ENCODE results near the gene PPDPF. TPM values are rescaled to one million over a fixed set of nuclear protein-coding genes. Genes with fewer than 3 reads are reported as not detected.

The PPDPF gene
- total and polyA plus RNA-seq, 11 donors, result 182 to 442 (median 269) TPM

GRCh38 chr20:63551068-63551467 is 30.5 kb downstream of the PPDPF start:
- no peak overlapping the region for H3K27ac ChIP-seq
- no peak for DNase-seq
- H3K4me1 ChIP-seq, result peaks cover 0 to 21% (median 8%) of the 10 kb centered on the region in 12 donors
- WGBS, 4 donors, result 30 to 44% (median 33%) methylated on average over 8 to 9 of the region's 9 CpGs
- TF ChIP-seq POLR2A (IDR thresholded peaks at IDR 0.05), result no peak
- TF ChIP-seq, protein P1, sequence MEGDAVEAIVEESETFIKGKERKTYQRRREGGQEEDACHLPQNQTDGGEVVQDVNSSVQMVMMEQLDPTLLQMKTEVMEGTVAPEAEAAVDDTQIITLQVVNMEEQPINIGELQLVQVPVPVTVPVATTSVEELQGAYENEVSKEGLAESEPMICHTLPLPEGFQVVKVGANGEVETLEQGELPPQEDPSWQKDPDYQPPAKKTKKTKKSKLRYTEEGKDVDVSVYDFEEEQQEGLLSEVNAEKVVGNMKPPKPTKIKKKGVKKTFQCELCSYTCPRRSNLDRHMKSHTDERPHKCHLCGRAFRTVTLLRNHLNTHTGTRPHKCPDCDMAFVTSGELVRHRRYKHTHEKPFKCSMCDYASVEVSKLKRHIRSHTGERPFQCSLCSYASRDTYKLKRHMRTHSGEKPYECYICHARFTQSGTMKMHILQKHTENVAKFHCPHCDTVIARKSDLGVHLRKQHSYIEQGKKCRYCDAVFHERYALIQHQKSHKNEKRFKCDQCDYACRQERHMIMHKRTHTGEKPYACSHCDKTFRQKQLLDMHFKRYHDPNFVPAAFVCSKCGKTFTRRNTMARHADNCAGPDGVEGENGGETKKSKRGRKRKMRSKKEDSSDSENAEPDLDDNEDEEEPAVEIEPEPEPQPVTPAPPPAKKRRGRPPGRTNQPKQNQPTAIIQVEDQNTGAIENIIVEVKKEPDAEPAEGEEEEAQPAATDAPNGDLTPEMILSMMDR (IDR thresholded peaks at IDR 0.05), result no peak
- H3K27me3 ChIP-seq, result peaks cover 0 to 28% (median 17%) of the 10 kb centered on the region in 9 donors
- no peak for ATAC-seq
- no peaks in the 10 kb centered on the region for H3K9me3 ChIP-seq
- intact Hi-C loops (cut with DNase I), result no loop called here
- H3K4me3 ChIP-seq, result no peak overlapping the region
- H3K36me3 ChIP-seq, result no peaks in the 10 kb centered on the region

DNA sequence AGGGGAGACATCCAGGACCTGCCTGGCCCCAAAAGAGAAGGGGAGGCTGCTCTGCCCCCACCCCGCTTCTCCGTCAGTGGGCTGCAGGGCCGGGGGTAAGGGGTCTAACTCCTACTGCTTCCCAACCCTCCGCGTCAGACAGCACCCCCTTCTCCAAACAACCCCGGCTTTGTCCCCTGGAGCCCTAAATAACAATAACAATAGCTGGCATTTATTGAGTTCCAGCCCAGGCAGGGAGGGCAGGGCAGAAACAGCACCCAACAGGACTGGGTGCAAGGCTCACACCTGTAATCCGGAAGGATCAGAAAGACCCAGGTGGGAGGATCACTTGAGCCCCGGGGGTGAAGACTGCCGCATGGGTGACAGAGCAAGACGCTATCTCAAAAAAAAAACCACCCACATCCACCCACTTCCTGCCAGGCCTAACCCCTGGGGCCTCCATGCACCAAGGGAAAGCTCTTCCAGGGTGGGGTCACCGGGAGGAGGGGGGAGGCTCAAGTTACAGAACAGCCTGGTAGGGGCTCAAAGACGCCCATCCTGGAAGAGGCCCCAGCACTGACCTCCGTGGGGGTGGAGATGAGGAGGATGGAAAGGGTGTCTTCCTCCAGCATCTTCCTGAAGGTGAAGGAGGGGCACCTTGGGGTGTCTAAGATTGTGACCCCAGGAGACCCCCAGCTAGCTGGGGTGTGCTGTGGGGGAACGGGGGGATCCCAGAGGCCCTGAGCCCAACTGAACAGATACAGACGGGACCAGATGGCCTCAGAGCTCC is 32.1 kb downstream of the PPDPF start:
- Histone ChIP-seq H3K27ac (peak overlapping the region in 1 of 12 donors; percentile 42), H3K9me3 (no peaks in the 10 kb centered on the region), H3K36me3 (no peaks in the 10 kb centered on the region), H3K4me1 (peaks cover 0 to 21% (median 8%) of the 10 kb centered on the region in 12 donors), H3K4me3 (no peak overlapping the region), H3K27me3 (peaks cover 0 to 19% (median 10%) of the 10 kb centered on the region in 9 donors)
- 39 to 66% (median 42%) methylated on average over 13 to 15 of the region's 15 CpGs for WGBS, 4 donors
- ATAC-seq, result no peak
- TF ChIP-seq POLR2A (IDR thresholded peaks at IDR 0.05), result no peak
- TF ChIP-seq, protein P1 (IDR thresholded peaks at IDR 0.05), result no peak
- DNase-seq, result no peak
- intact Hi-C loops (cut with DNase I), result no loop called here

DNA sequence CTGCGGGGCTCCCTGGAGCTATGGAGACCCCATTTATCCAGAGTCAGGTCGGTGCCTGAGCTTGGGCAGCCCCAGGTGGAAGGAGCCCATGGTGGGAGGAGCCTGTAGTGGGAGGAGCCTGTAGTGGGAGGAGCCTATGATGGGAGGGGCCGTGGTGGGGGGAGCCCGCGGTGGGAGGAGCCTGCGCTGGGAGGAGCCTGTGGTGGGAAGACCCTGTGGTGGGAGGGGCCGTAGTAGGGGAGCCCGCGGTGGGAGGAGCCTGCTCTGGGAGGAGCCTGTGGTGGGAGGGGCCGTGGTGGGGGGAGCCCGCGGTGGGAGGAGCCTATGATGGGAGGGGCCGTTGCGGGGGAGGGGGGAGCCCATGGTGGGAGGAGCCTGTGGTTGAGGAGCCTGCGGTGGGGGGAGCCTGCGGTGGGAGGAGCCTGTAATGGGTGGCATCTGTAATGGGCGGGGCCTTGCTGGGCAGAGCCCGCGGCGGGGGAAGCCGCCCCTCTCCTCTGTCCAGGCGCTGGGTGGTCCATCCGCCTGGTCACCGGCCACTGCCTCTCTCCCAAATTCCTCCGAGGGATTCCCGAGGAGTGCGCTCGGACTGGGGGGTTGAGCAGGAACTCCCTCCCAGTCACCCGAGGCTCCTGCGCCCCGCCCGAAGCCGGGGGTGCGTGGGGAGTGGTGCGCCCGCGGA is 32.8 kb downstream of the PPDPF start:
- peak overlapping the region; percentile 32 to 68 (median 60) for H3K4me3 ChIP-seq
- H3K36me3 ChIP-seq, result peaks cover 0 to 5% (median 3%) of the 10 kb centered on the region in 9 donors
- peaks cover 0 to 12% (median 3%) of the 10 kb centered on the region in 9 donors for H3K27me3 ChIP-seq
- DNase-seq (peak; percentile 78 to 92 (median 84)), ATAC-seq (peak; percentile 72 to 82 (median 80))
- intact Hi-C loops (cut with DNase I), result no loop called here
- WGBS, 4 donors, result 3 to 8% (median 4%) methylated on average over 22 to 37 of the region's 37 CpGs
- no peaks in the 10 kb centered on the region for H3K9me3 ChIP-seq
- TF ChIP-seq, protein P1 (IDR thresholded peaks at IDR 0.05), result no peak
- peak in 1 of 2 donors; percentile 30 for TF ChIP-seq POLR2A (IDR thresholded peaks at IDR 0.05)
- H3K4me1 ChIP-seq, result peaks cover 0 to 21% (median 8%) of the 10 kb centered on the region in 12 donors
- peak overlapping the region in 5 of 12 donors; percentile 1 to 65 (median 49) for H3K27ac ChIP-seq

- DNase-seq (peak in 3 of 5 donors; percentile 50 to 64 (median 58)), ATAC-seq (peak in 3 of 4 donors; percentile 20 to 56 (median 49))
- Histone ChIP-seq H3K36me3 (peaks cover 0 to 11% (median 8%) of the 10 kb centered on the region in 9 donors), H3K9me3 (no peaks in the 10 kb centered on the region), H3K27ac (peak within 1 kb of the TSS in 5 of 12 donors; percentile 1 to 65 (median 49)), H3K27me3 (peaks cover 0 to 9% (median under 1%) of the 10 kb centered on the region in 9 donors), H3K4me1 (peaks cover 0 to 21% (median 8%) of the 10 kb centered on the region in 12 donors), H3K4me3 (peak within 1 kb of the TSS; percentile 32 to 68 (median 60))
- TF ChIP-seq POLR2A (IDR thresholded peaks at IDR 0.05), result no peak
- TF ChIP-seq, protein P1 (IDR thresholded peaks at IDR 0.05), result no peak
- intact Hi-C loops (cut with DNase I), result no loop called here
- WGBS, 4 donors, result 3 to 5% (median 4%) methylated on average over 16 to 34 of the region's 34 CpGs
These were observed 33.3 kb downstream of the PPDPF start, which contains the start of gene FNDC11 for GRCh38 chr20:63553933-63554290. FNDC11 (plus strand) TSS chr20:63554159; CDS start chr20:63555664, 1,505 bp downstream.
